GM21381 (cell line): ENCODE data around the gene RPS6KC1.
"Not testable (repeated sequence)": the region's sequence is repeated elsewhere in the genome, so short reads cannot be mapped to it uniquely, and the experiment has no call there.

Experiments used
- ATAC-seq: cut with Tn5 transposase; IDR thresholded peaks from one replicate; pipeline ENCODE4 v1.9.1; 2021; ENCODE audit warnings: mild to moderate bottlenecking, moderate library complexity; ENCODE audit not compliant: unreplicated experiment

Gene RPS6KC1

DNA sequence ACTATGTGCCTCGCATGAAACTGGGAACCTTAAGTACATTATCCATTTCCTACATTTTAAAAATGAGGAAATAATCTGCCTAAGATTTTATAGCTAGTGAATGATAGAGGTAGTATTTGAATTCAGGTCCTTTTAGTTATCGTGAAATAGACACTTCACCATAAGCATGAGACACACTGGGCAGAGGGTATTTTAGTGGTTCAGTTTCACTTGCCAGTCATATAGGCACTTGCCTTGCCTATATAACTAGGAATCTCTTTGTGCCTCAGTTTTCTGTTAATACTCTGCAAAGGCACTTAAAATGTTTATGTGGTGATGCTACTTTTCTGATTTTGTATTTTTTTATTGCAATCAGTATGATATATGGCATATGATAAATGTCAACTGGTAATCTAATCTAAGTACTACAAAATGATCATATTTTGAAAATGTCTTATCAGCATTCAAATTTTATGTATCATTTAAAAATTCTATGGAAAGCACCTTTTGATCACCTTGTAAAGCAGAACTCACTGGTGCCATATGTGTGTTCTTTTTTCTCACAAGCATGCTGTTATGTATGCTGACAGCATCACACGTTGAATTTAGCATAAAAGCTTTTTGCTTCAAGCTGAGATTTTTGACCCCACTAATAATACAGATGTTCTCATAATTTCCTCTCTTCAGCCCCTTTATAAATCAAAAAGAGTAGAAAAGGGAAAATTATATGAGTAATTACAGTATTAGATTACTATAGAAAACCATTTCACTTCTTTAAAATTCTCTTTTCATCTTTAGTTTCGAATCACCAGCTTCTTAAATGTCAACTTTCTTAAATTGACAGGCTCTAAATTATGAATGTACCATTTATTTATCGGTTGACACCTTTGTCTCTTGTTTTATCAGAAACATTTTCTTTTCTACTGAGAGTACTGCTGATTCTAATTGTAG lies 52.6 kb downstream of the RPS6KC1 start:
- no peak for ATAC-seq

- no peak for ATAC-seq
Measured at GRCh38 chr1:213104604-213105003, 53.6 kb downstream of the RPS6KC1 start.

DNA sequence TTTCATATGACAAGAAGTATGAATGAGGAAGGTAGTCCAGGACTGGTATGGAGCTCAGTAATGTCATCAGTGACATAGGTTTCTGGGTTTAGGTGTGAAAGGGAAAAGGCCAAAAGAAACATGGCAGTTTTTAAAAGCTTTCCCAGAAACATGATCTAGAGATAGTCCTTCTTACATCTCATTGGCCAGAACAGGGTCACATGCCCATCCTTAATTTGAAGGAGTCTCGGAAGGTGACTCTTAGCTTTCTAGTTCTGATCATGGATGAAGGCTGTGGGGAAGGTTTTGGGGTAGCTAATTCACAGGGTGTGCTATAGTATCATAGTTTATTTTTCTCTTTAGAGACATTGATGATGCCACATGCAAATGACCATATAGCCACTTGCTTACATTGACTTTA lies 55.3 kb downstream of the RPS6KC1 start:
- ATAC-seq = no peak

GRCh38 chr1:213107613-213108012 lies 56.6 kb downstream of the RPS6KC1 start:
- ATAC-seq = no peak

DNA sequence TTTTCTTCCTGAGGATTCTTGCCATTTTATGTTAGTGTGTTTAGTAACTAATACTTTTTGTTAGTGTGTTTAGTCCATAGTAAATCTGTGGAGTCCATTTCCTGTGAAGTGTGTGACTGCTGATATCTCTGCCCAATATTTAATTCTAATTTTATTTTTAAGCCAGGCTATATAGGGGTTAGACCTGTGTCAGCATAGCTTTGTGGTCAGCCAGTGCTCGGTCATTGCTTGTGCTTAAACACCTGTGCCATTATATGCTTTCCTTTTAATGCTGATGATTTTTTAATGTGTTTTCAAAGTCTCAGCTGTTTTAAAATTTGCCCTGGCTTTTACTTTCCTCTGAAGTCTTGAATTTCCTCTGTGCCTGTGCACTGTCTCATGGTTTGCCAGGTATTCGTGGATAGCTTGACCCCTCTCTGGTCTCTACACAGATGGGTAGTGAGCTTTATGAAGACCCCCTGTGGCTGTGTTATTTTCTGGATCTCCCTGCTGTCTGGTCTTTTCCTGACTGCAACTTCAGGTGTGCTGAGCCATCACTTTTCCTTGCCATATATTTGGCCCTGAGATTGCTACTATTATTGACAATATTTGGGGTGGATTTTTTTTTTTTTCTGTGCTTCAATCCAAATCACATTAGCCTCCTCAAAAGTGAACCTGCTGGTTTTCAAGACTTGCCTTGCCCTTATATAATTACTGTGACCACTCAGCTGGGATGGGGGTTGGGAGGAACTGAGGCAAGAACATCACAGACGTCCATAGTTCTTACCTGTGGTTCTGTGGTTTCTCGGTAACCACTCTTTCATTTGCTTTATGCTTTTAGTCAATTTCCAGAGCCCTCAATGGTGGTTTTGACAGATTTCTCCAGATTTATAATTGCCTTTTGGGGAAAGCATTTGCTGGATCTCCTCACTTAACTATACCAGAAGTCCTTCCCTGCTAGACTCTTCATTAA lies 59.6 kb downstream of the RPS6KC1 start:
- ATAC-seq = peak; percentile 90

DNA sequence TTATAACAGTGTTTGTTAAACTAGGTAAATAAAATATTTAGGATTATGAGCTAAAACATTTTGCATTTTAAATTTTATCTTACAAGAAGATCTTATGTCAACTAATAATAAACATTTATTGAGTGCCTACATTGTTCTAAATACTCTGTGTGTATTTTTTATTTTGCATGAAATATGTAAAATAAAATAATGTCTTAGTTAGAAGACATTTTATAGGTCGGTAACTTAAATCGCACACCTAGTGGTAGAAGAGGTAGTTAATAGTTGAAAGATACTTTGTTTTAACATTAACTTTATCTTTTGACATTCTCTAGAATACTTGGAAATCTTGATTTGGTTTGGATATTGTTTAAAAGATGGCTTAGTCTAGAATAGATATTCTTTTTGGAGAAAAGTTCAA lies 60.5 kb downstream of the RPS6KC1 start:
- no peak for ATAC-seq

GRCh38 chr1:213112723-213113122 lies 61.7 kb downstream of the RPS6KC1 start:
- ATAC-seq = not testable (repeated sequence)

- not testable (repeated sequence) for ATAC-seq
Measured at GRCh38 chr1:213117699-213118180, 66.7 kb downstream of the RPS6KC1 start.

- no peak for ATAC-seq
Measured at GRCh38 chr1:213119794-213120193, 68.8 kb downstream of the RPS6KC1 start.

DNA sequence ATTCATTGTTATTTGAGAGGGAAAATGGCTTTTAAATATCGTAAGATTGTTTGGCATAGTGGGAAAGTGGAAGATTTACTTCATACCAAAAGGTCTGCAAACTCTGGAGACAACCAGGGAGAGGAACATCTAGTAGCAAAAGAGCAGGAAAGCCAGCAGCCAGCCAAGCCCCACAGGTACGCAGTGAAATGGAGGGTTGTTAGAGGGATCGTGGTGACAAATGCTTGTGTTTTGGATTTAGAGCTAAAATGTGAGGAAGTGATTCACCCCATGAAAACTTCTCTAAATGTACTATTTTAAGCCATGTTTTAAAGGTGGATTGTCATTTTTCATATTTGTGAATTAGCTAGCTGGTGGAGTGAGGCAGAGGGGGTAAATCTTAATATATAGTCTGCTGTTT lies 69.3 kb downstream of the RPS6KC1 start:
- ATAC-seq = no peak

DNA sequence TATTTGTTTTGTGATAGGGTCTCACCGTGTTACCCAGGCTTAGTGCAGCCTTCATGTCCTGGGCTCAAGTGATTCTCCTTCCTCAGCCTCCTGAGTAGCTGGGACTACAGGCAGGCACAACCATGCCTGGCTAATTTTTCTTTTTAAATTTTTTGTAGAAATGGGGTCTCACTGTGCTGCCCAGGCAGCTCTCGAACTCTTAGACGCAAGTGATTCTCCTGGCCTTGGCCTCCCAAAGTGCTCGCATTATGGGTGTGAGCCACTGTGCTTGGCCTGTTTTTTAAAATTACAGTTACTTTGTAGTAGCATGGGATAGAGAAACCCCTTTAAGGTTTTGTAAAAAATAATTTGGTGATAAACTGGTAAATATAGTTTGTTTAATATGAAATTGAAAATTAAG lies 69.9 kb downstream of the RPS6KC1 start:
- no peak for ATAC-seq

GRCh38 chr1:213122514-213122929 lies 71.5 kb downstream of the RPS6KC1 start:
- no peak for ATAC-seq

- ATAC-seq = no peak
Measured at GRCh38 chr1:213123087-213123486, 72.0 kb downstream of the RPS6KC1 start.

GRCh38 chr1:213123536-213123935 lies 72.5 kb downstream of the RPS6KC1 start:
- no peak for ATAC-seq

GRCh38 chr1:213124590-213124989 lies 73.5 kb downstream of the RPS6KC1 start:
- ATAC-seq = no peak

GRCh38 chr1:213125643-213126042 lies 74.6 kb downstream of the RPS6KC1 start:
- no peak for ATAC-seq

DNA sequence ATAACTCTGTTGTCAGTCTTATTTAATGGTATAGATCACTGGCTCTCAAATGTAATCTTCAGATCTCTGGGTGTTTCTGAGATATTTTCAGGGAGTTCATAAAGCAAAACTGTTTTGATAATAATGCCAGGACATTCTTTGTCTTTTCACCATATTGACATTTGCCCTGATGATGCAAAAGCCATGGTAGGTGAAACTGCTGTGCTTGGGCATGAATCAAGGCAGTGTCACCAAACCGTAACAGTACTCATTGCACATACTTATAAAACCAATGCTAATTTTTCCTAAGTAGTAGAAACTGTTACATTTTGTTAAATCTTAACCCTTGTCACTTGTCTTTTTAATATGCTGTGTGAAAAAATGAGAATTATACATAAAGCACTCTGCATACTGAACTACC lies 76.0 kb downstream of the RPS6KC1 start:
- no peak for ATAC-seq

DNA sequence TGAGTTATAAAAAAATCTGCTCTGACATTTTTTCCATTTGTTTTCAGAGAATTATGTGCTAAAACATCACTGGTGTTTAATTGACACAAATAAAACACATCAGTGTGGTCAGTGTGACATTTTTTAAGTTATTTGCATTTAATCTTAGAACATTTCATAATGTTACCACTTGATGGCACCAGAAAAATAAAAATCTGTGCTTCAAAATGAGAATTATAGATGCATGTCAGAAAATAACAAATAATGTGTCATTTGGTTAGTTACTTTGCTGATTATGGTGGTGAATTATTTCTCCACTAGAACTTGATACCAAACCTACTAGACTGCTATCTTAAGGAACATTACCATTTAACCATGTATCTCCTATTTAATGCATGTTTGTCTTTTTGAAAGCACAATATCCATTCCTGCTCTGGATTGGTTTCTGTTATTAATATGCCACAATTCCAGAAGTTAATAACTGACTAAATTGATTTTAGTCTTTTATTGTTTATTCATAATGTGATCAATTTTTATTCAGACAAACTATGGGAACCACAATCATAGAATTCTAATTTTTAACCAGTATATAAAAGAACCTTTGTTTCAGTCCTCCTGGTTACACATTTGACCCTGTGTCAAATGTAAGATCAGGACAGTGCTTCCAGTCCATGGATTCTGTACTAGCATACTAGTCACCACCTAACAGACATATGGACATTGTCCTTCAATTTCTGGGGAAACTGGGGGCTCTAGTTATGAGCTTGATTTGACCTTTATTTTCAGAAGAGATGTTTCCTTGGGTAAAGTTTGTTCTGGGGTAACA lies 81.0 kb downstream of the RPS6KC1 start:
- ATAC-seq = no peak

DNA sequence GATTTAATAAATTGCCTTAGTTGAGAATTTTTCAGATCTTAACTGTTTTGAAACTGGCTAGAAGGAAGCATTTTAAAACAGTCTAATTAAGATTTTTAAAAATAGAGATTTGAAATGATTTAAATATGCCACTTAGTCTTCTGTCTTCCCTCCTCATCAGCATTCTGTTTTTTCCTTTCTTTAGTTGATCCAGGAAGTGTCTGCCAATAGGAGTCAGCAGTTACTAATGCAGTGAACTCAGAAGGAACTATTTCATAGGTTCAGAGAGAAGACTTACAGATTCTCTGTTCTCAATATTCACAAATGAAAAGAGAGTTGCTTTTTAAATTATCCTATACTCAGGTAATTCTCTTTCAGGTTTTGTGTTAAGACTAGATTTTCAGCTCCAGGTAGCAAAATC lies 84.5 kb downstream of the RPS6KC1 start:
- no peak for ATAC-seq

DNA sequence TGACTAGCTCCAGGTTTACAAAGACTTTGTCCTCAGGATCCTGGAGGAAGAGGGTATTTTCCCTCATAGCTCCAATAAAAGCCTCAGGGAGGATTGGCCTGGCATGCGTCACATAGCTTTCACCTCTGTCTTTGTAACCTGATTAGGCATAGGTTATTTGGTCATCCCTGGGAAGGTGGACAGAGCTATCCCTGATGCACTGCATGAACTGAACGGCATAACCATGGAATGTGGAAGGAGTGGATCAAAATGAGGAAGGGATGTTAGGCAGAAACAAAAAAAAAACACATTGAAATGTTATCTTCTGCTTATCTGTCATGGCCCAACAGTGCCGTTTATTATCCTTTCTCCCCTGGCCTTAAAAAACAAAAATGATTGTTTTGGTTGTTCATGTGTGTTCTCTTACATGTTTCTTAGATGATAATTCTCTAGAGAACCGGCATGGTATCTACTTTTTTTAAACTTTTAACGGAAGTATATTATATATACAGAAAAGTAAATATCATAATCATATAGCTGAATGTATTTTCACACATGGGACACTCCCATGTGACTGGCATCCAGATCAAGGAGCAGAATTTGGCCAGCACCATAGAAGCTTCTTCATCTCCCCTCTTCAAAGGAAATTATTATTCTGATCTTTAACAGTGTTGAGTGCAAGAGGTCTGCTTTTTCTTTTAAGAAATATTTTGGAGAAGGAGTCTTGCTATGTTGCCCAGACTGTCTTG lies 85.3 kb downstream of the RPS6KC1 start:
- no peak for ATAC-seq
